NCI-H2227 treated with DMSO at 0.1 percent for 48 hours (cell line): ENCODE measurements around the gene SYNJ2.
"Not testable (repeated sequence)": the region's sequence is repeated elsewhere in the genome, so short reads cannot be mapped to it uniquely, and the experiment has no call there.

Experiments
- DNase-seq: peaks from one replicate; lab custom pipeline; 2025; lab: John Stamatoyannopoulos, UW

Gene SYNJ2, protein sequence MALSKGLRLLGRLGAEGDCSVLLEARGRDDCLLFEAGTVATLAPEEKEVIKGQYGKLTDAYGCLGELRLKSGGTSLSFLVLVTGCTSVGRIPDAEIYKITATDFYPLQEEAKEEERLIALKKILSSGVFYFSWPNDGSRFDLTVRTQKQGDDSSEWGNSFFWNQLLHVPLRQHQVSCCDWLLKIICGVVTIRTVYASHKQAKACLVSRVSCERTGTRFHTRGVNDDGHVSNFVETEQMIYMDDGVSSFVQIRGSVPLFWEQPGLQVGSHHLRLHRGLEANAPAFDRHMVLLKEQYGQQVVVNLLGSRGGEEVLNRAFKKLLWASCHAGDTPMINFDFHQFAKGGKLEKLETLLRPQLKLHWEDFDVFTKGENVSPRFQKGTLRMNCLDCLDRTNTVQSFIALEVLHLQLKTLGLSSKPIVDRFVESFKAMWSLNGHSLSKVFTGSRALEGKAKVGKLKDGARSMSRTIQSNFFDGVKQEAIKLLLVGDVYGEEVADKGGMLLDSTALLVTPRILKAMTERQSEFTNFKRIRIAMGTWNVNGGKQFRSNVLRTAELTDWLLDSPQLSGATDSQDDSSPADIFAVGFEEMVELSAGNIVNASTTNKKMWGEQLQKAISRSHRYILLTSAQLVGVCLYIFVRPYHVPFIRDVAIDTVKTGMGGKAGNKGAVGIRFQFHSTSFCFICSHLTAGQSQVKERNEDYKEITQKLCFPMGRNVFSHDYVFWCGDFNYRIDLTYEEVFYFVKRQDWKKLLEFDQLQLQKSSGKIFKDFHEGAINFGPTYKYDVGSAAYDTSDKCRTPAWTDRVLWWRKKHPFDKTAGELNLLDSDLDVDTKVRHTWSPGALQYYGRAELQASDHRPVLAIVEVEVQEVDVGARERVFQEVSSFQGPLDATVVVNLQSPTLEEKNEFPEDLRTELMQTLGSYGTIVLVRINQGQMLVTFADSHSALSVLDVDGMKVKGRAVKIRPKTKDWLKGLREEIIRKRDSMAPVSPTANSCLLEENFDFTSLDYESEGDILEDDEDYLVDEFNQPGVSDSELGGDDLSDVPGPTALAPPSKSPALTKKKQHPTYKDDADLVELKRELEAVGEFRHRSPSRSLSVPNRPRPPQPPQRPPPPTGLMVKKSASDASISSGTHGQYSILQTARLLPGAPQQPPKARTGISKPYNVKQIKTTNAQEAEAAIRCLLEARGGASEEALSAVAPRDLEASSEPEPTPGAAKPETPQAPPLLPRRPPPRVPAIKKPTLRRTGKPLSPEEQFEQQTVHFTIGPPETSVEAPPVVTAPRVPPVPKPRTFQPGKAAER (N-terminal part only)

DNA sequence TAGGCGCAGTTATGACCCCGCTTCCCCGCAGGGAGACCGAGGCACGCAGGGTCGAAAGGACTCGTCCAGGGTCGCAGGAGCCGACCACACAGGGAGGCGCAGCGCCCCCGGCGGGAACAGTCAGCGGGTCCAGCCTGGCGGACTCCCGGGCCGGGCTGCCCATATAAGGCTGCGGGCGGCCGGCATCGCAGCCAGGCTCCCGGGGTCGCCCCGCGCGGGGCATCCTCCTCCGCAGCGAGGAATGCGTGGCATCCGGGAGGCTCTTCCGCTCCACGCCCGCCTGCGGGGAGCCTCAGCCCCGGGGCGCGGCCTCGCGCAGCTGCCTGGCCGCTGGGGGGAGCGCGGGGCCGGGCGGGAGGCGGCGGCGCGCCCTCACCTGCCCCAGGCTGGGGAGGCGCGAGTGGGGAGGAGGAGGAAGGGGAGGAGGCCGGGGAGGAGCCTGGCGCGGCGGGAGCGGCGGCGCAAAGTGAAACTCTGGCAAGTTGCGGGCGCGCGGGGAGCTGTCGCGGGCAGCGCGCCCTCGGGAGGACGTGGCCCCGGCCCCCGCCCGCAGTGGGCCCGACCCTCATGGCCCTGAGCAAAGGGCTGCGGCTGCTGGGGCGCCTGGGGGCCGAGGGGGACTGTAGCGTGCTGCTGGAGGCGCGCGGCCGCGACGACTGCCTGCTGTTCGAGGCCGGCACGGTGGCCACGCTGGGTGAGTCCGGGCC, at the start of gene SYNJ2:
SYNJ2 (plus strand) TSS at position 469 of the 707 bp plus-strand sequence; CDS start at position 568, 99 bp downstream.
- no peak for DNase-seq

DNA sequence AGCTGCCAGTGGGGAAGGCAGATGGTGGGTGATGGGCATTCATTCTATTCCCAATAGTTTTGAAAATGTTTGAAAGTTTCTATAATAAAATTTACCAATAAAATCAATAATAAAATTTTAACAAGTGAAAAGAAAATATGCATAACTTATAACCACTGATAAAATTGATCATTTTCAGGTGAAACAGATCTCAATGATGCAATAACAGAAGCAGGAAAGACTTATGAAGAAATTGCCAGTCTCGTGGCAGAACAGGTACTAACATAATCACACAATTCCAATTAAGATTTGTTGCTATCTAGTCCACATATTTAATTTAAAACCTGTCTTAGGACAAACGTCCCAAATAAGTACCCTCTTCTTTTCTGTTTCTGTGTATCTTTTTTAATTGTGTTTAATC, 45.9 kb upstream of the SYNJ2 start:
- DNase-seq: no peak

DNA sequence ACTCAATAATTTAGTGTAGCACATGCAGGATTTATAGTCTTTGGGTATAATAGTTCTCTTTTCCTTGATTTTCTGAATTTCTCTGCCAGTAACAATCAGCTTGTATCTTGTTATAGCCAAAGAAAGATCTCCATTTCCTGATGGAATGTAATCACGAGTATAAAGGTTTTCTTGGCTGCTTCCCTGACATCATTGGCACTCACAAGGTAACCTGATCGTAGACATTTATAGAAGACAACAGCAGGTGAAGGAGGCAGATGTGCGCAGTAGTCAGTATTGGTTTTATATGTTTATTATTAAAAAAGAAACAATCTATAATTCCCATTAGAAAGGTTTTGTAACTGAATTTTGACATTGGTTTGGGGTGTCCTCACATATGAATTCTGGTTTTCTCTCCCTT, 44.3 kb upstream of the SYNJ2 start:
- no peak for DNase-seq

DNA sequence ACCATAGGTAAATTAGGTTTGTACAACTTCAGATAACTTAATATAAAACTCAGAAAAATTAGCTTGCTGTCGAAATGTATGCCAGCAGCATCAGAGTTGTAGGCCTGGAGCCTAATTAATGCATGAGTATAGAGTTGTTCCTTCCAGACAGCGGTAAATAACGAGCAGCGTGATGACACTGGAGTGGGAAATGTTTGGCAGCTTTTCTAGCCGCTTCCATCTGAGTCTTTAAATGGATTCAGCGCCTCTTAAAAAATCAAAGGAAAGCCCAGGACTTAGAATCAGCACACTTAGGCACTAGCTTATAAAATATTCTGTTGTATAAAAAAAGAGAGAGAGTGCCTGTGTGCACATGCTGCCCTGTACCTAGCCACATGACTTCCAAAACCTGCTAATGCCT, 43.7 kb upstream of the SYNJ2 start:
- no peak for DNase-seq

DNA sequence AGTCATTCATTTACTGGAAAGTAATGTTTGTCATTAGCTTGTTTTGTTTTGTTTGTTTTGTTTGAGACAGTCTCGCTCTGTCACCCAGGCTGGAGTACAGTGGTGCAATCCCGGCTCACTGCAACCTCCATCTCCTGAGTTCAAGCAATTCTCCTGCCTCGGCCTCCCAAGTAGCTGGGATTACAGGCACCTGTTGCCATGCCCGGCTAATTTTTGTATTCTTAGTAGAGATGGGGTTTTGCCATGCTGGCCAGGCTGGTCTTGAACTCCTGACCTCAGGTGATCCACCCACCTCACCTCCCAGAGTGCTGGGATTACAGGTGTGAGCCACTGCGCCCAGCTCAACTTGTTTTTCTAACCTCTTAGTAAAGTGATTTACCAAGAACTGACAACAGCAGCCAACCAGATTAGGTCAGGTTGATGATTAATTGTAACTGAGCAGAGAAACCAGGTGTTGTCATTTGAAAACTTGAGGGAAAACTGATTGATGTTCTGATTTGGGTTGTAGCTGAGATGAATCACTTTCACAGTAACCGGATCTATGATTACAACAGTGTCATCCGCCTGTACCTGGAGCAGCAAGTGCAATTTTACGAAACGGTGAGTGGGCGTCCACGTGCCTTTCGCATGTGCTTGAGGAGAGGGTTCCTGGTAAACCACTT, 41.2 kb upstream of the SYNJ2 start:
- not testable (repeated sequence) for DNase-seq

DNA sequence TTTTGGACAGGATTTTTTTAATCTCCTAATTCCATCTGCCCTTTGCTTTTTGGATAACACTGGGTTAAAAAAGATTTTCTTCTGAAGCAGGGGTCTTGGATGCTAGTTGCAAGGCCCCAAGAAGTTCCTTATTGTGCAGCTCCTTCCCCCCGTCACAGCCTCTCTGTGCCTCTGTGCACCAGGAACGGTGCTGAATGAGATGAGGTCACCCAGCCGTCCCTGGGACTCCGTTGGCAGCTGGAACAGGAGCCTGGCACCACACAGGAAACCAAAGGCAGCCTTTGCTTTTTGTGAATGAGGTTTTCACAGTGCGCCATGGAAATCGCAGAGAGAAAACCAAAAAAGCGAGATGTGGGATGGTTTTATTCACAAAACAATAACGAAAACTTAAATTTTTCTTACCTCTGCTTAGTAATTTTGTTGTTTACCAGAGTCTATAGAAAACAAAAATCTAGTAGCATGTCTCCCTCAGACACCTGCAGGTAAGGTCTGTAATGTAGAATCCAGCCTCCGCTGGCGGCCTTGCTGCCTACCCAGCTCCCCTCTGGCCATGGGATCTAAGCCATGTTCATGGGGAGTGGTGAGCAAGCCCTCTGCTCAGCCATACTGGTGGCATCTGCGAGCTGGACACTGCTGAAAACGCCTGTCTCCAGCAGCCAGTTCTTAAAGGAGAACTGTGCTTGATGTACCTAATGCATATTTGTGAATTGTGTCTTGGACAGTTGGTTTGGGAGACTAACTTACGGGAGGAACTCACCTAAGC, 40.4 kb upstream of the SYNJ2 start:
- DNase-seq: no peak

DNA sequence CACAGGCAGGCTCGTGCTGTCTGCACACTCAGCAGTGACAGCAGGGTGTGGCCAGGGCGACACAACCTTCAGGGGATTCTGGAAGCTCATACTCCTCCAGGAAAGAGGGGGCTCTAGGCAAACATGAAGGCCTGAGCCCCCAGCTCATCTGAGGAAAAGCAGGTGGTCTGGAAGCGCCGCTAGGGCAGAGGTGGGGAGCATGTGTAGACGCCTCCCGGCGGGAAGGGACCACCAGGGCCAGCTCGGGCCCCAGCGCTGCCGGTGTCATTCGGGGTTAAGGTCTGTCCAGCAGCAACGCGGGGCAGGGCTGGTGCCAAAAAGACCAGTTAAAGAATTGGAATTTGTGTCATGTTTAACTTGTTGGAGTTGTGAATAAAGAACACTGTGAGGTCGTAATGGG, 39.3 kb upstream of the SYNJ2 start:
- no peak for DNase-seq

DNA sequence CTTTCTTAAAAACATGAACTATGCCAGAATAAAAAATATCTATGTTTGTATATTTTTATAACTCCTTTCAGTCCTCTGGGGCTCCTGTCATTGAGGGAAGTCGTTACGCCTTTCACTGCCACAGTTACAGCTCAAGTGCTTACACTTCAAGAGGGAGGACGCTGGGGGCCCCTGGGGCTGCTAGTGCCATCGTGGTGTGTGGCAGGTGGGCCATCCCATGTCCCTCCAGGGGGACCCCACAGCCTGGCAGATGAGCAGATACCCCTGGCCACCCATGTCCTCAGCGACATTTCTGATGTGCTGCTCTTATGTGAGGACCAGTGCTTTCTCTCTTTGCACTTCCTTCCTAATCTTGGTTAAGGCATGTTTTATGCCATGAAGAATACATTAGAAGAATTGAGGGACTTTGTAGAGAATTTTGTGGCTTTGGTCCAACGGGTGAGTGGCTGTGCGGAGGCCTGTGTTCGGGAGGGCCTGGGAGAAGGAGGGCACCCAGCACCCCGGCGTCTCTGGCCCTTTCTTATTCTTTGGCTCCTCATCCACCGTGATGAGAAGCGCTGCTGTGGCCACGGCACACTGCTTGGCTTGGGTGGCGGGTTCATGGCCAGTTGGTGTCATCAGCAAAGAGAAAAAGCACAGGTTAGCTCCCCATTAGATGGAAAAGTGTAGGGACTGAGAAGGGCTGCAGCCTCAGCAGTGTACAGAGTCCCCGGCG, 38.3 kb upstream of the SYNJ2 start:
- DNase-seq: no peak

DNA sequence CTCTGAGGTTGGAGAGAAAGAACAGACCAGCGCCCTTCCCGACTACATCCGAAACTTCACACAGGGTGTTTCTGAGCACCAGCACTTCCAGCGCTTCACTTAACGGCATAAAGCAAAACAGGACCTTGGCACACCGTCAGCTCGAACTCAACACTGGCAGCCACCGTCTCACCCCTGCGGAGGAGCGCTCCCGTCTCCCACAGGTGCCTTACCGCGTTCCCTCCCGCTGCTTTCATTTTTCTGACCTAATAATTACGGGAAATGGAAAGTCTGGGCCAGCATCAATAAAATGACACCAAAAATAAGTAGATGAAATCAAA, 37.7 kb upstream of the SYNJ2 start:
- no peak for DNase-seq

DNA sequence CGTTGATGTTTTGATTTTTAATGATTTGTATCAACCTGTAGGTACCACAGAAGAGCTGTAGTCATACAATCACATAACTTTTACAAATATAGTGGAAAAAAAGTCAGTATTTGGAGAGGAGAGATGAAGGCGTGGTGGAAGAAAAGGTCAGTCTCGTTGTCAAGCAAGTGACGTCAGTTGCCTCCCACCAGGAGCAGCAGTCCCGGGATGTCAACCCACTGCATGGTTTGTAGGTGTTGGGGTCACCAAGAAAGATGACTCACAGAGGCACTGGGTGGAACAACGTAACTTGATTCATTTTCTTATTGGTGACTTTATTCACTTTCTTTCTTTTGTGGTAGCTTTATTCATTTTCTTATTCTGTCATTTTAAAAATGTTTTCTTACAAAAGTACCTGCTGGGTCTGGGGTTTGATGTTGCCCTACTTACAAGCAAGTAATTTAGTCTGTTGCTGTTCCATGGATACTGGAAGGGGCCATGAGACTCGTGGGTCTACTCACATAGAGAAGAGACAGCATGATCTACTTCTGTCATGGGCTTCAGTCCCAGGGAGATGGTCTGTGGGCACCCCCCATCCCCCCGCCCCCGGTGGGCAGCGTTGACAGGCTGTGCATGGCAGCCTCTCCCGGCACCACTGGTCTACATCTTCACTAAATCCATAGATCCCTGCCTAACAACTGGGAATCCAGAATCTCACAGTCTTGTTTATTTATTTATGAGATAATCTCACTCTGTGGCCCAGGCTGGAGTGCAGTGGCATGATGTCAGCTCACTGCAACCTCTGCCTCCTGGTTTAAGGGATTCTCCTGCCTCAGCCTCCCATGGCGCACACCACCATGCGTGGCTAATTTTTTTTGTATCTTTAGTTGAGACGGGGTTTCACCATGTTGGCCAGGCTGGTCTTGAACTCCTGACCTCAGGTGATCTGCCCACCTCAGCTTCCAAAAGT, 36.4 kb upstream of the SYNJ2 start:
- no peak for DNase-seq

DNA sequence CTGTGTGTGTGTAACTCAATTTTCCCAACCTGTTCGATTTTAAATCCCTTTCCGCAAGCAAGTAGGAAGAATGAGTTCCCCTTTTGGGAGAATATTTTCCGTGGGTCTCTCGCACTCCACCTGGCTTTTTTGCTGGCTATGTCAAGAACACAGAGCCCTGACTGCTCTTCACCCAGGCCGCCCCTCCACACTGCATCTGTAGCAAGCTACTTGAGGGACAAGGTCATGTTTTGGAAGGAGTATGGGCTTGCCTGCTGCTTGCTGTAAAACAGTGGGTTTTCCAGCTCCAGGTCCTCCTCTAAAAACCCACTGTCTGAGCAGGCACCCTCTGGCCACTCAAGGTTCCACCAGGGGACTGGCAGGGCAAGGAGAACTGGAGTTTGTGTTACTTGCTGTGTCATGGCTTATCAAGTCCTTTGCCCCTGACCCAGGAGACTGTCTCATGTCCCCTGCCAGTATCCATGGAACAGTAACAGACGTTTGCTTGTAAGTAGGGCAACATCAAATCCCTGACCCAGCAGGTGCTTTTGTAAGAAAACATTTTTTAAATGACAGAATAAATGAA, 35.5 kb upstream of the SYNJ2 start:
- DNase-seq: no peak

DNA sequence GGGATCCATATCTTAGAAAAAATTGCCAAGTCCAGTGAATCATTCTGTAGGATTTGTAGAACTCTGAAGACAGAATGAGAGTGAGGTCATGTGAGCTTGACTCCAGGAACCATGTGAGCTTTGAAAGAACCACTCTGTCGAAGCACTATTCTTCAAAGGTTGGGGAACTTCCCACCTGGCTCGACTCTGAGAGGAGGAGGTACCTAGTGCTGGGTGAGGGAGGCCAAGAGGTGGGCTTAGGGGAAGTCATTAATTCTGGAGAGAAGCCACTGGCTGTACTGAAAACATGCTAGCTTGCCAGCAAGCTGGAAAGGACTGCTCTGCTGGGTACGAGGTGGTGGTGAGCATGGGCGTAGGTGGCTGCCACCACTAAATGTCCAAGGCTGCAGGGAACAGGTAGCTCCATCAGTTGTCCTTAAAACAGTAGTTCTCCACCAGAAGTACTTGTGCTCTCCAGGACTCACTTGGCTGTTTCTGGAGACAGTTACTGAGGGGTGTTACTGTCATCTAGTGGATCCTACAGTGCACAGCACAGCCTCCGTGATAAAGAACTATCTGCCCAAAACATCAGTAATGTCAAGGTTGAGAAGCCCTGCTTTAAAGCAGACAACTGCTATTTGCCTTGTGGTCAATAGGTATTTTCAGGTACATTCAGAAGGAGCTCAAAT, 34.7 kb upstream of the SYNJ2 start:
- DNase-seq: no peak

DNA sequence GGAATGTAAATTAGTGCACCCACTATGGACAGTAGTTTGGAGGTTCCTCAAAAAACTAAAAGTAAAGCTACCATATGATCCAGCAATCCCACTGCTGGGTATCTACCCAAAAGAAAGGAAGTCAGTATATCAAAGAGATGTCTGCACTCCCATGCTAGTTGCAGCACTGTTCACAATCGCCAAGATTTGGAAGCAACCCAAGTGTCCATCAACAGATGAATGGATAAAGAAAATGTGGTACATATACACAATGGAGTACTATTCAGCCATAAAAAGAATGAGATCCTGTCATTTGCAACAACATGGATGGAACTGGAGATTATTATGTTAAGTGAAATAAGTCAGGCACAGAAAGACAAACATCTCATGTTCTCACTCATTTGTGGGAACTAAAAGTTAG, 30.8 kb upstream of the SYNJ2 start:
- DNase-seq: not testable (repeated sequence)

DNA sequence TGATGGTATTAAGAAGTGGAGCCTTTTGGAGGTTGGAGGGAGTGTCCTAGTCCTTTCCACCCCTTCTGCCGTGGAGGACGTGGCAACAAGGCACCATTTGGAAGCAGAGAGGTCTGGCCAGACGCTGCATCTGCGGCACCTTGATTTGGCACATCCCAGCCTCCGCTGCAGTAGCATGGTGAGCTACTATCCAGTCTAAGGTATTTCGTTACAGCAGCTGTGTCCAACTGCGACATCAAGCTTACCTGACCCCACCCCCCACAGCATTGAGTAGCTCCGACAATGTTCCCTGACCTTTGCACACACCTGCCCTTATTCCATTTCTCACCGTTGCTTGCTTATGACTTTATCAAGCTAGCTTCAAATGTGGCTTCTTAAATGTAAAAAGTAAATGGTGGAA, 29.8 kb upstream of the SYNJ2 start:
- no peak for DNase-seq

DNA sequence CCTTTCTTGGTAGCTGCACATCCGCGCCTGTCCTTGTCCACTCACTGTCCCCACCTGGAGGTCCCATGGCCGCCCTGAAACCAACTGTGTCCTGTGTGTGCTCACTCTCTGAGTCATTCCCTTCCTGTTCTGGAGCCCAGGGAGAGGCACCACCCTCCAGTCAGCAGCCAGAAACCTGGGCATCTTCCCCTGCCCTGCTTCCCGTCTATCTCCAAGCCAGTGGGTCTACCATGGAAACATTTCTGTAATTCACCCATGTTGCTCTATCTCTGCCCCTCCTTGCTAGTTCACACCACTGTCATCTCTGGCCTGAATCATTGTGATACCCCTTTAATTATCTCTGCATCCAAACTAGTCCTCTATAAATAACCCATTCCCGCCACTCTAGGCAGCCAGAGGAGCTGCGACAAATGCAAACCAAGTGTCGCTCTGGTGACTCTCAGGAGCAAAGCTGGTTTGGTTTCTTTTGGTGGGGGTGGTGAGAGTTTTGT, 28.8 kb upstream of the SYNJ2 start:
- no peak for DNase-seq

DNA sequence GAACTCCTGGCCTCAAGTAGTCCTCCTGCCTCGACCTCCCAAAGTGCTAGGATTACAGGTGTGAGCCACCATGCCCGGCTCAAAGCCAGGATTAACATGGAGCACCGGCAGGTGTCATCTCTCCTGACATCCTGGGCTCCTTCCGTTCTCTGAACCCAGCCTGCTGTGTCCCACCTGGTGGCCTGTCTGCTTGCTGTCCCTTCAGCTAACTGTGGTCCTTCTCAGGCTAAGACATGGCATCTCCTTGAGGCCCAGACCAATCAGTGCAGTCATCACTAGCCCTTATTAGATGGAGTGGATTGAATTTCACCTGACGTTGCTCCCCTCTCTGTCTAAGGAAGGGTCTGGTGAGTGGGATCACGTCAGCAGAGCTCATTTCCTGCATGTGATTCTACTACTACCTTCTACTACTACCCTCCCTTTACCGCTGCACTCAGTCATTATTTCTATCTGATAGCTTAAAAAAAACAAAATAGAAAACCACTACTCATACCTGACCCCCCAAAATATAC, 28.0 kb upstream of the SYNJ2 start:
- DNase-seq: peak; percentile 42
